AG09319 (cell line): ENCODE results near the gene DOCK4.
"Not testable (repeated sequence)": the region's sequence is repeated elsewhere in the genome, so short reads cannot be mapped to it uniquely, and the experiment has no call there.

Source experiments
- DNase-seq: peaks from one replicate; pipeline ENCODE4 v3.0.0-alpha.2; 2010; ENCODE audit warnings: low read depth; ENCODE audit errors: extremely low read depth
- CTCF ChIP-seq: IDR thresholded peaks from 2 replicates; pipeline ENCODE4 v1.5.1; 2011; ENCODE audit warnings: low read depth, mild to moderate bottlenecking, inconsistent platforms, low read length, moderate library complexity

The DOCK4 gene

GRCh38 chr7:112132051-112132694, 74.0 kb downstream of the DOCK4 start:
- DNase-seq = no peak
- TF ChIP-seq CTCF = no peak

GRCh38 chr7:112130729-112131410, 75.3 kb downstream of the DOCK4 start:
- TF ChIP-seq CTCF = no peak
- DNase-seq = no peak

DNA sequence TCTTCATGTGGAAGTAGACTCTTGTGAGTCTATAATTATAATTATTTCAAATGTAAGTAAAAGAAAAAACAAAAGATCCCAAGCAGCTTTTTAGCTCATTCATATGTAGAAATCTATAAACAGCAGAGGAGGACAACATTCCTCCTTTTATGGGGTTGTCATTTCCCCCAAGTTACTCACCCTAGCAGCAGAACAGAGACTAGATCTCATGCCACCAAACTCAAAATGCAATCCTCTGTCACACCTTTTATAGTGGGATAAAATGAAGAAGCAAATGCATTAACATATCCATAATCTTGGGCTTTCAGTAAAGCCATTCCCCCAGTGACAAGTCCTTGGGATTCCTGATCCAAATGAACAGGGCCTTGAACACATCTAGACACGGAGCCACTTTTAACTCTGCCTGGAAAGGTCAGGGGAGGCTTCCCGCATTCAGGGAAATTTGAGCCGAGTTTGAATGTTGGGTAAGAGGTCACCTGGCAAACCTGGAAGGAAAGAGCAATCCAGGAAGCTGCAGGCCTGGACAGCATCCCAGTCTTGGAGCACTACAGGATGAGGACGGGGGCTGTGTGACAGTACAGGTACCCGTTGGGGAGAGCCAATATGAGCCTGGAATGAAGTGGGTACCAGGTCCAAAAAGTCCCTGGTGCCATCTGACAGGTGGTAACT, 76.4 kb downstream of the DOCK4 start:
- DNase-seq = no peak
- no peak for TF ChIP-seq CTCF

DNA sequence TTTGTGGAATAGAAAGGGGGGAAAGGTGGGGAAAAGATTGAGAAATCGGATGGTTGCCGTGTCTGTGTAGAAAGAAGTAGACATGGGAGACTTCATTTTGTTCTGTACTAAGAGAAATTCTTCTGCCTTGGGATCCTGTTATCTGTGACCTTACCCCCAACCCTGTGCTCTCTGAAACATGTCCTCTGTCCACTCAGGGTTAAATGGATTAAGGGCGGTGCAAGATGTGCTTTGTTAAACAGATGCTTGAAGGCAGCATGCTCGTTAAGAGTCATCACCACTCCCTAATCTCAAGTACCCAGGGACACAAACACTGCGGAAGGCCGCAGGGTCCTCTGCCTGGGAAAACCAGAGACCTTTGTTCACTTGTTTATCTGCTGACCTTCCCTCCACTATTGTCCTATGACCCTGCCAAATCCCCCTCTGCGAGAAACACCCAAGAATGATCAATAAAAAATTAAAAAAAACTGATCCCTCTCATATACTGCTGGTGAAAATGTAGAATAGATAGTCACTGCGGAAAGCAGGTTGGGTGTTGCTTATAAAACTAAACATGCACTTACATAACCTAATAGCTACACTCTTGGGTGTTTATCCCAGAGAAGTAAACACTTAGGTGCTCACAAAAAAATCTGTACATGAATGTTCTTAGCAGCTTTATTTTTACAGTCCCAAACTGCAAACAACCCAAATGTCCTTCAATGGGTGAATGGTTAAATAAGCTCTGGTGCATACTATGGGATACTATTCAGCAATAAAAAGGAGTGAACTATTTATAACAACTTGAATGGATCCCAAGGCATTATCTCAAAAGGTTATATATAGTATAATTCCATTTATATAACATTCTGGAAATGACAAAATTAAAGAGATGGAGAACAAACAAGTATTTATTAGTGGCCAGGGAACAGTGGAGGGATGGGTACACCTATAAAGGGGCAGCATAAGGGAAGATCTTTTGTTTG, 77.5 kb downstream of the DOCK4 start:
- DNase-seq = not testable (repeated sequence)

GRCh38 chr7:112128041-112128440, 78.2 kb downstream of the DOCK4 start:
- not testable (repeated sequence) for DNase-seq

- TF ChIP-seq CTCF = no peak
- no peak for DNase-seq
Measured at GRCh38 chr7:112125250-112125649, 80.9 kb downstream of the DOCK4 start.

GRCh38 chr7:112124061-112124766, 82.0 kb downstream of the DOCK4 start:
- TF ChIP-seq CTCF = no peak
- no peak for DNase-seq
